T-helper 2 cell treated with Interferon-gamma antibody and Interleukin-4, amounts not matched to agents 100 ng/mL and 5 ng/mL, for 36 hours (primary cell): ENCODE results near the gene LOXL3. TPM values are rescaled to one million over a fixed set of nuclear protein-coding genes. Genes with fewer than 3 reads are reported as not detected.

Experiments
- intact Hi-C: fragments of 100-400 bp; cut with micrococcal nuclease; formaldehyde crosslinking; loops from one replicate; pipeline ENCODE4 v1.15.1; 2023
- total RNA-seq: library from RNA; stranded (reverse); gene quantifications from 2 replicates; pipeline ENCODE4 v1.2.3, GENCODE V29; 2022

The LOXL3 gene
- total RNA-seq, 1 donor from 2014 or later = 1.00 TPM

- intact Hi-C loops = loop anchor here (1.0 to 5.0 kb wide), 4 partner anchors 9 to 34 kb away; partner anchors contain the start of genes CCDC142, PCGF1, TLX2 and TTC31
Observed at GRCh38 chr2:74498500-74499266, 55.1 kb downstream of the LOXL3 start.

- intact Hi-C loops = loop anchor here (2.0 to 5.0 kb wide), 3 partner anchors 15 to 34 kb away; partner anchors contain the start of genes CCDC142, TLX2 and TTC31
Observed at GRCh38 chr2:74497777-74498499, 55.8 kb downstream of the LOXL3 start.

GRCh38 chr2:74496997-74497776 is 56.6 kb downstream of the LOXL3 start:
- intact Hi-C loops = loop anchor here (5.0 kb wide), 1 partner anchor 35 kb away; no protein-coding TSS in a partner anchor

GRCh38 chr2:74495440-74495839 is 58.3 kb downstream of the LOXL3 start:
- intact Hi-C loops = loop anchor here (5.0 kb wide), 1 partner anchor 37 kb away; no protein-coding TSS in a partner anchor

GRCh38 chr2:74493546-74493945 is 60.2 kb downstream of the LOXL3 start:
- intact Hi-C loops = no loop called here

GRCh38 chr2:74491648-74492544 is 61.8 kb downstream of the LOXL3 start:
- intact Hi-C loops = no loop called here

- intact Hi-C loops = no loop called here
Observed at GRCh38 chr2:74489906-74490305, 63.8 kb downstream of the LOXL3 start.

- intact Hi-C loops = no loop called here
Observed at GRCh38 chr2:74488643-74489481, 64.9 kb downstream of the LOXL3 start.

- intact Hi-C loops = no loop called here
Observed at GRCh38 chr2:74486141-74486540, 67.6 kb downstream of the LOXL3 start.

- intact Hi-C loops = loop anchor here (1.0 to 2.0 kb wide), 7 partner anchors 15 to 104 kb away; partner anchors contain the start of genes AUP1, C2orf81, DOK1 and HTRA2
Observed at GRCh38 chr2:74483675-74484164, 70.0 kb downstream of the LOXL3 start.

GRCh38 chr2:74482801-74483674 is 70.7 kb downstream of the LOXL3 start, which contains the start of the genes CCDC142 and TTC31:
Gene CCDC142, minus strand, starts transcription at chr2:74482998. Its CDS starts 161 bp downstream, at chr2:74482837.
Gene TTC31, plus strand, starts transcription at chr2:74483081. Its CDS starts 15 bp downstream, at chr2:74483096.
- intact Hi-C loops = loop anchor here (1.0 to 2.0 kb wide), 8 partner anchors 11 to 104 kb away; partner anchors contain the start of genes AUP1, C2orf81, DOK1 and HTRA2

Other genes starting within 250 kb of the LOXL3 start
- 0.86 and 3.1 TPM in 2 replicates for gene SLC4A5, start 210.5 kb downstream of the LOXL3 start, total RNA-seq
- gene DCTN1, start 173.6 kb downstream of the LOXL3 start, total RNA-seq = 105 and 110 TPM in 2 replicates
- 1.0 and 1.5 TPM in 2 replicates for gene C2orf81, start 132.3 kb downstream of the LOXL3 start, total RNA-seq
- gene WDR54, start 132.2 kb downstream of the LOXL3 start, total RNA-seq = 56.9 and 60.3 TPM in 2 replicates
- gene RTKN, start 112.0 kb downstream of the LOXL3 start, total RNA-seq = 0.36 and 0.52 TPM in 2 replicates
- gene INO80B, start 98.9 kb downstream of the LOXL3 start, total RNA-seq = 29.4 and 31.7 TPM in 2 replicates
- 46.8 and 47.6 TPM in 2 replicates for gene WBP1, start 95.5 kb downstream of the LOXL3 start, total RNA-seq
- 68.3 and 74.8 TPM in 2 replicates for gene MOGS, start 88.6 kb downstream of the LOXL3 start, total RNA-seq
- gene MRPL53, start 81.3 kb downstream of the LOXL3 start, total RNA-seq = 105 TPM in 2 replicates
- gene CCDC142, start 70.9 kb downstream of the LOXL3 start, total RNA-seq = 30.4 and 32.0 TPM in 2 replicates
- 43.4 and 43.9 TPM in 2 replicates for gene TTC31, start 70.9 kb downstream of the LOXL3 start, total RNA-seq
- gene LBX2, start 54.3 kb downstream of the LOXL3 start, total RNA-seq = 0.39 and 0.50 TPM in 2 replicates
- gene PCGF1, start 46.2 kb downstream of the LOXL3 start, total RNA-seq = 31.2 and 32.8 TPM in 2 replicates
- gene TLX2, start 39.5 kb downstream of the LOXL3 start, total RNA-seq = 1.1 and 1.2 TPM in 2 replicates
- gene DQX1, start 27.7 kb downstream of the LOXL3 start, total RNA-seq = 0.80 and 1.1 TPM in 2 replicates
- 148 and 150 TPM in 2 replicates for gene AUP1, start 24.2 kb downstream of the LOXL3 start, total RNA-seq
- 48.1 and 49.7 TPM in 2 replicates for gene HTRA2, start 24.0 kb downstream of the LOXL3 start, total RNA-seq
- gene DOK1, start 778 bp upstream of the LOXL3 start, total RNA-seq = 50.4 and 52.5 TPM in 2 replicates
- gene M1AP, start 94.4 kb upstream of the LOXL3 start, total RNA-seq = 0.09 TPM in 1 of 2 replicates, not detected in the other
- 4.4 and 5.9 TPM in 2 replicates for gene SEMA4F, start 100.3 kb upstream of the LOXL3 start, total RNA-seq